ENCODE results near the gene CNTN1. TPM values are rescaled to one million over a fixed set of nuclear protein-coding genes. Genes with fewer than 3 reads are reported as not detected.

CNTN1 gene
- total and polyA plus RNA-seq, 2 of the 13 experiments (the other 11 are each of a cell fraction or from before 2014, with no cell fraction given): 0.01 to 0.07 TPM

GRCh38 chr12:41096797-41097196 is 404.6 kb downstream of the CNTN1 start:
- no peaks in the 10 kb centered on the region for H4K20me1 ChIP-seq (ENCODE audit: insufficient read depth, low read length)
- no TSS peak for BruUV-seq (replicated peaks)
- DNase-seq (ENCODE audit: low spot score): no peak
- no peak overlapping the region for H3K9ac ChIP-seq (ENCODE audit: insufficient read depth, low read depth, low read length)
- TF ChIP-seq ONECUT2 (CRISPR knock-in tag; IDR thresholded peaks at IDR 0.05): no peak
- TF ChIP-seq ZNF446 (CRISPR knock-in tag; IDR thresholded peaks at IDR 0.05): no peak
- TF ChIP-seq, protein P1, sequence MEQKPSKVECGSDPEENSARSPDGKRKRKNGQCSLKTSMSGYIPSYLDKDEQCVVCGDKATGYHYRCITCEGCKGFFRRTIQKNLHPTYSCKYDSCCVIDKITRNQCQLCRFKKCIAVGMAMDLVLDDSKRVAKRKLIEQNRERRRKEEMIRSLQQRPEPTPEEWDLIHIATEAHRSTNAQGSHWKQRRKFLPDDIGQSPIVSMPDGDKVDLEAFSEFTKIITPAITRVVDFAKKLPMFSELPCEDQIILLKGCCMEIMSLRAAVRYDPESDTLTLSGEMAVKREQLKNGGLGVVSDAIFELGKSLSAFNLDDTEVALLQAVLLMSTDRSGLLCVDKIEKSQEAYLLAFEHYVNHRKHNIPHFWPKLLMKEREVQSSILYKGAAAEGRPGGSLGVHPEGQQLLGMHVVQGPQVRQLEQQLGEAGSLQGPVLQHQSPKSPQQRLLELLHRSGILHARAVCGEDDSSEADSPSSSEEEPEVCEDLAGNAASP (CRISPR knock-in tag; IDR thresholded peaks at IDR 0.05; ENCODE audit: borderline replicate concordance): no peak
- no peak for TF ChIP-seq ARHGAP35 (CRISPR knock-in tag; IDR thresholded peaks at IDR 0.05; ENCODE audit: borderline replicate concordance)
- TF ChIP-seq ZKSCAN8 (CRISPR knock-in tag; IDR thresholded peaks at IDR 0.05; ENCODE audit: borderline replicate concordance): no peak
- TF ChIP-seq ZSCAN29 (CRISPR knock-in tag; conservative IDR thresholded peaks at IDR 0.05): no peak
- no peak overlapping the region for H2AFZ ChIP-seq (ENCODE audit: low read length)
- H3K36me3 ChIP-seq (replicated peaks in 1 of 2; ENCODE audit: control insufficient read depth in 1 of 2, insufficient read depth in 2 of 2, low read length in 2 of 2): no peaks in the 10 kb centered on the region
- intact Hi-C loops (cut with micrococcal nuclease; ENCODE audit: unreplicated experiment): no loop called here
- FAIRE-seq: no peak
- H3K4me1 ChIP-seq (ENCODE audit: insufficient read depth, low read length): no peaks in the 10 kb centered on the region
- CTCF ChIA-PET (ENCODE audit: low intra/inter-chr PET ratio, low total read pairs): no interaction called here
- no peak for ATAC-seq
- no peaks in the 10 kb centered on the region for H3K9me3 ChIP-seq (ENCODE audit: low read length)
- 7% methylated on average over 1 of the region's 1 CpG for WGBS (ENCODE audit: low lambda C conversion rate)
- no peaks in the 10 kb centered on the region for H3K79me2 ChIP-seq (ENCODE audit: insufficient read depth, low read length)
- POLR2A ChIA-PET: no interaction called here
- in situ Hi-C loops (cut with HindIII; ENCODE audit: extremely low pct_ligation_motif_present, low pct_unique_long_range_greater_than_20kb): no loop called here
- H3K4me2 ChIP-seq (ENCODE audit: low read depth, low read length): no peak overlapping the region
- H3K27me3 ChIP-seq (ENCODE audit: control insufficient read depth in 1 of 2, insufficient read depth in 2 of 2, low read length in 2 of 2): no peaks in the 10 kb centered on the region
- no peak overlapping the region for H3K27ac ChIP-seq (ENCODE audit: extremely low read length, insufficient read depth, low read length)
- H3K4me3 ChIP-seq (replicated peaks in 1 of 3; ENCODE audit: insufficient read depth in 1 of 3, low read depth in 2 of 3, low read length in 3 of 3): no peak overlapping the region

DNA sequence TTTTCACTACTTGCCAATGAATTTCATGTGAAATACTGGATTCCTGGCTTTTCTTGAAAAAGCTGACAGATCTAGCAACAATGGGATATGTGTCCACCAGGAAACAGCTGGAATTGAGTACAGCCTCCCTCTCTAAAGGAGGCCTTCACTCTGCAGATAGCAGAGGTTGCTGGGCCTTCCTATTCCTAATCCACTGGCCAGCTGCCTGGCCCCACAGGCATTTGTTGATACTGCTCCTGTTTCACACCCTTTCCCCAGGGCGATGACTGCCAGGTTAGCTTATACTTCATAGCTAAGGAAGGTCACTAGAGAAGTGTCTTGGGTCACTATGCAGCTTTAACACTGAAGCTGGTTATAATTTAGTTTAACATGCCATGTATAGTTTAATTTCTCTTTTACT is 408.3 kb downstream of the CNTN1 start:
- Histone ChIP-seq H3K9ac (ENCODE audit: insufficient read depth, low read depth, low read length) (no peak overlapping the region), H3K27me3 (ENCODE audit: control insufficient read depth in 1 of 2, insufficient read depth in 2 of 2, low read length in 2 of 2) (no peaks in the 10 kb centered on the region; a peak in 1 of 5 replicates), H3K4me1 (ENCODE audit: insufficient read depth, low read length) (no peaks in the 10 kb centered on the region), H3K27ac (ENCODE audit: extremely low read length, insufficient read depth, low read length) (no peak overlapping the region), H3K4me2 (ENCODE audit: low read depth, low read length) (no peak overlapping the region), H3K4me3 (replicated peaks in 1 of 3; ENCODE audit: insufficient read depth in 1 of 3, low read depth in 2 of 3, low read length in 3 of 3) (no peak overlapping the region), H2AFZ (ENCODE audit: low read length) (no peak overlapping the region), H4K20me1 (ENCODE audit: insufficient read depth, low read length) (no peaks in the 10 kb centered on the region), H3K9me3 (ENCODE audit: low read length) (no peaks in the 10 kb centered on the region), H3K36me3 (replicated peaks in 1 of 2; ENCODE audit: control insufficient read depth in 1 of 2, insufficient read depth in 2 of 2, low read length in 2 of 2) (no peaks in the 10 kb centered on the region), H3K79me2 (ENCODE audit: insufficient read depth, low read length) (no peaks in the 10 kb centered on the region)
- WGBS (ENCODE audit: low lambda C conversion rate): 0% methylated on average over 1 of the region's 1 CpG
- FAIRE-seq (no peak), DNase-seq (ENCODE audit: low spot score) (no peak), ATAC-seq (no peak)
- in situ Hi-C loops (cut with HindIII; ENCODE audit: extremely low pct_ligation_motif_present, low pct_unique_long_range_greater_than_20kb): no loop called here
- POLR2A ChIA-PET: no interaction called here
- CTCF ChIA-PET (ENCODE audit: low intra/inter-chr PET ratio, low total read pairs): no interaction called here
- intact Hi-C loops (cut with micrococcal nuclease; ENCODE audit: unreplicated experiment): no loop called here
- TF ChIP-seq, protein P2, sequence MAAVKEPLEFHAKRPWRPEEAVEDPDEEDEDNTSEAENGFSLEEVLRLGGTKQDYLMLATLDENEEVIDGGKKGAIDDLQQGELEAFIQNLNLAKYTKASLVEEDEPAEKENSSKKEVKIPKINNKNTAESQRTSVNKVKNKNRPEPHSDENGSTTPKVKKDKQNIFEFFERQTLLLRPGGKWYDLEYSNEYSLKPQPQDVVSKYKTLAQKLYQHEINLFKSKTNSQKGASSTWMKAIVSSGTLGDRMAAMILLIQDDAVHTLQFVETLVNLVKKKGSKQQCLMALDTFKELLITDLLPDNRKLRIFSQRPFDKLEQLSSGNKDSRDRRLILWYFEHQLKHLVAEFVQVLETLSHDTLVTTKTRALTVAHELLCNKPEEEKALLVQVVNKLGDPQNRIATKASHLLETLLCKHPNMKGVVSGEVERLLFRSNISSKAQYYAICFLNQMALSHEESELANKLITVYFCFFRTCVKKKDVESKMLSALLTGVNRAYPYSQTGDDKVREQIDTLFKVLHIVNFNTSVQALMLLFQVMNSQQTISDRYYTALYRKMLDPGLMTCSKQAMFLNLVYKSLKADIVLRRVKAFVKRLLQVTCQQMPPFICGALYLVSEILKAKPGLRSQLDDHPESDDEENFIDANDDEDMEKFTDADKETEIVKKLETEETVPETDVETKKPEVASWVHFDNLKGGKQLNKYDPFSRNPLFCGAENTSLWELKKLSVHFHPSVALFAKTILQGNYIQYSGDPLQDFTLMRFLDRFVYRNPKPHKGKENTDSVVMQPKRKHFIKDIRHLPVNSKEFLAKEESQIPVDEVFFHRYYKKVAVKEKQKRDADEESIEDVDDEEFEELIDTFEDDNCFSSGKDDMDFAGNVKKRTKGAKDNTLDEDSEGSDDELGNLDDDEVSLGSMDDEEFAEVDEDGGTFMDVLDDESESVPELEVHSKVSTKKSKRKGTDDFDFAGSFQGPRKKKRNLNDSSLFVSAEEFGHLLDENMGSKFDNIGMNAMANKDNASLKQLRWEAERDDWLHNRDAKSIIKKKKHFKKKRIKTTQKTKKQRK (IDR thresholded peaks at IDR 0.05; ENCODE audit: low read length): no peak
- TF ChIP-seq ZNF230 (CRISPR knock-in tag; IDR thresholded peaks at IDR 0.05) (no peak), FOXC1 (CRISPR knock-in tag; IDR thresholded peaks at IDR 0.05; ENCODE audit: borderline replicate concordance) (no peak), ZMYM2 (CRISPR knock-in tag; IDR thresholded peaks at IDR 0.05) (no peak)
- no TSS peak for BruUV-seq (replicated peaks)

Data from HepG2 (cell line).